ENCODE data around the gene FAF1.

The FAF1 gene

DNA sequence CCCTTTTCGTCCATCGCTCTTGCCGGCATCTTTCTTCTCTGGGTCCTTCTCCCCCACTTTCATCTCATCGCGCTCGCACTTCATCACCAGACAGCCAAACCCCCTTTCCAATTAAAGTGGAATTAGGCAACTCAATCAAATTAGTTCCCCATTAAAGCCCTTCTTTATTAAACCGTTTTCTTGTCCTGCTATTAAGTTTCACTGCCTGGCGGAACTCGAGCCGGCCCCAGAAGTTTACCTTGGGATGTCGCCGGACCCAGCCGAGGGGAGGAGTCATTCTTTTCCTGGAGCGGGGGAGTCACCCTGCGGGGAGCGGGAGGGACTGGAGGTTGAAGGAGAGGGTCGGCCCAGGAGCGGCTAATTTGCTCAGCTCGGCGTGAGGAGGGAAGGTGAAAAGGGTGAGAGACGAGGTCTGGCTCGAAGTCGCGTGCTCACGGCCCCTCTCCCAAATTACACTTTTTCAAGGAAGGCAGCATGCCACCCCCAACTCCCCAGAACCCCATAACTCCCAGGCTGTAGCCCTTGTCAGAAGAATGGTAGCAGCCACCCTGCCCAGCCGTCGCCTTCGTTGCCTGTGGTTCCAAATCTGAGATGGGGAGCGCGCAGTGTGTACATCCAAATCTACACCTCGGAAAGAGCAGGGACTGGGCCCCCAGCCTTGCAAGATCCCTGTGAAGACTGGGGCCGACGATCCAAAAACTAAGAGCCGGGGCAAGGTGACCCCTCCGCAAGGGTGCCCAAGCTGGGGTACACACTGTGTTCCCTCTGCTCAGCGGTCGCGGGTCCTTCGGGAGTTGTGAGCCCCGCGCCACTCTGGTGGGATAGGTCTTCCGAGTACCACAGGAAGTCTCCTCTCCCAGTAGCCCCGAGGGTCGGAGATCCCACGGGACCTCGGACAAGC lies 543.3 kb downstream of the FAF1 start:
- no peak for DNase-seq (ENCODE audit: low read depth)

DNA sequence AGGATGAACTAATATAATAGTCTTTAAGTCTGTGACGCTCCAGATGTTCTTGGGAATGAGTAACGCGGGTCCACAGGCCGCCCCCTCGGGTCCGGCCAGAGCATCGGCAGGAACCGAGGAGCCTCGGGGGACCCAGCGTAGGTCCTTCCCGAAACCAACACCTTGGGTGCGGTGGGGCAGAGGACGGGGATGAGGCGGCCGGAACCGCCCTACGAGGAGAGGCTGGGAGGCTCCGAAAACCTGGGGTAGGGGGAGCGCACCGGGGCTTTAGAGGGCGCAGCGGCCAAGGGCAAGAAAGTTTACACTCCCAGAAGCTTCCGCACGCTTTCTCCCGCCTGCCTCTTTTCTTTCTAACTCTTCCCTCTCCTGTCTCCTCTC lies 543.9 kb downstream of the FAF1 start:
- DNase-seq (ENCODE audit: low read depth) = no peak

DNA sequence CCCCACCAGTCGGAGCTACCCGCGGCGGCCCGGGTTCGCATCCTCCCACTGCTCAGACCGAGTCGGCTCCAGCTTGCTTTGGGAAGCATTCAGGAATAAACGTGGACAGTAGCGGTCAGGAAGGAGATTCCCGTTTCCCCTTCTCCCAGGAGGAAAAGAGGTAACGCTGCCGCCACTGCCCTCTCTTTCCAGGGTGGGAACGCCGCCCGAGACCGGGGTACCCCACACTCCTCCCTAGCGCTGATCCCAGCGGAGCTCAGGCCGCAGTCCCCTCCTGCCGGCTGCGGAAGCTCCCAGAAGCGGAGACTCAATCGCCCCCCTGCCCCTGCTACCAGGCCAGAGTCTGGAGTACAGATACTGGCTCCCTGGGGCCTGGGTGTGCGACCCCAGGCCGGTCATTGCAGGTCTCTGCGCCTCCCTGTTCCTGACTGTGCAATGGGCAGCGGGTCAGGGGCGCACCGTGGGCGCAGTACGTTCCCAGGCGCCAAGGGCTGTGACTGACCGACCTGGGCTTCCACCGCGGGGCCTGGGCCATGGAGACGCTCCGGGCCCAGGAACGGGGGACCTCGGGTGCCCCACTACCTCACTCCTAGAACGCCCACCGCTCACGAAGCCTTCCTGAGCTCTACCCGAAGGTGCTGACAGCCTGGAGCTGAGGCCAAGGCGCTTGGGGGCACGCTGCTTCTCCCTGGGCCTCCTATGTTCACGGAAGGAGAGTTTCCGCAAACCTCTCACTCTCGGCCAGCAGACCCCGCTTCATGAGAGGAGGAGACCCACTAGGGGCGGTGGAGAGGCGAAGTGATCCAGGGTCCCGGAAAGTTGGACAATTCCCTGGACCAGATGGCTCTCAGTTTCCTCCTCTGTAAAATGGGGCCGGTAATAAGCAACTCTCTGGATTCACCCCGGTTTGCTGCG lies 544.6 kb downstream of the FAF1 start:
- DNase-seq (ENCODE audit: low read depth) = no peak

DNA sequence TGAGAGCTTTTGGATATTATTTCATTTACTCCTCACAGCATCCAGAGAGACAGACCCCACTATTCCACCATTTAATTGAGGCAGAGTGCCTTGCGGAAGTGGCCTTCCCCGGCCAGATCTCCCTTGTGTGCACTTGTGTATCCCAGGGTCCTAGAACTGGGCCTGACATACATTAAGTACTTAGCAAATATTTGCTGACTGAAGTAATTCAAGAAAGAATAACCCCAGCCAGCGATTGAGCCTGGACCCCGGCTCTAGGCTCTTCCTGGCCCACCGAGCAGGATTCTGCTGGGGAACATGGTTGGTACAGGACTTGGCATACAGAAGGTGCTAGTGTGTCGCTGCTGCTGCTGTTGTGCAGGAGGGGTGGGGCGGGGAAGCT lies 545.2 kb downstream of the FAF1 start:
- DNase-seq (ENCODE audit: low read depth) = no peak

DNA sequence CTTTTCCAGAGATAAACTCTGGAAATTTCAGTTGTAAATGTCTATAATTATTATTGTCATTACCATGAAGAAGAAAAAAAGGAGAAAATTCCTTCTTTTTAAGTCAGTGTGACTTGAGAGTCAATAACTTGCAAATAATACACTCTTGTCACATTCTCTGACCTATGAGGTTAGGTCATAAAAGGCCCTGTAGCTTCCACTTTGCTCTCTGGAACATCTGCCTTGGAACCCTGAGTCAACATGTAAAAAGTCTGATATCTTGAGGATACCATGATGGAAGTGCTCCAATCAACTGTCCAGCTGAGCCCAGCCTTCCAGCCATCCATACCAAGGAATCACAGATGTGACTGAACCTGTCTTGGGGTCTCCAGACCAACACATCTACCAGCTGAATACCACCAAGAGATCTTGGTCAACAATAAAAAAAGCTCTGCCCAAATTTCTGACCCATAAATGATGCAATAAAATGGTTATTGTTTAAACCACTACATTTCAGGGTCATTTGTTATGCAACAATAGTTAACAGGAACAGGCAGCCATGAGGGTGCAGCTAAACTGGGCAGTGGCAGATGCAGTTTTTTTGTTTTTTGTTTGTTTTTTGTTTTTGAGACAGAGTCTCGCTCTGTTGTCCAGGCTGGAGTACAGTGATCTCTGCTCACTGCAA lies 547.1 kb downstream of the FAF1 start:
- DNase-seq (ENCODE audit: low read depth) = no peak

DNA sequence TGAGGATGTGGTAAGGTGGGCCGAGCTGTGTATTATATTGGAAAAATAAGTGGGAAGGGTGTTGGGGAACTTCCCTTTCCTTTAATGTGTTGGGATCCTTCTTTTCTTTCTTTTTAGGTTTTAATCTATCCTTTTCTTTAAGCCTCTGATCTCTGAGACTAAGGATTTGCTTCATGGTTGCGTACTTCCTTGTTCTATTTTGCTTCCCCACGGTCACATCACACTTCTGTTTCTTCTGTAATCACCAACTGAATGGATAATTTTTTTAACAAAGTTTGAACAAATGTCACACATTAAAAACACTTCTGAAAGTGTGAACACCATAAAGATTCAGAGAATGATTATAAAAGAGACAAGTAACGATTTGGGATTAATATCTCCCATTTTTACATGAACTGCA lies 554.3 kb downstream of the FAF1 start:
- no peak for DNase-seq (ENCODE audit: low read depth)

DNA sequence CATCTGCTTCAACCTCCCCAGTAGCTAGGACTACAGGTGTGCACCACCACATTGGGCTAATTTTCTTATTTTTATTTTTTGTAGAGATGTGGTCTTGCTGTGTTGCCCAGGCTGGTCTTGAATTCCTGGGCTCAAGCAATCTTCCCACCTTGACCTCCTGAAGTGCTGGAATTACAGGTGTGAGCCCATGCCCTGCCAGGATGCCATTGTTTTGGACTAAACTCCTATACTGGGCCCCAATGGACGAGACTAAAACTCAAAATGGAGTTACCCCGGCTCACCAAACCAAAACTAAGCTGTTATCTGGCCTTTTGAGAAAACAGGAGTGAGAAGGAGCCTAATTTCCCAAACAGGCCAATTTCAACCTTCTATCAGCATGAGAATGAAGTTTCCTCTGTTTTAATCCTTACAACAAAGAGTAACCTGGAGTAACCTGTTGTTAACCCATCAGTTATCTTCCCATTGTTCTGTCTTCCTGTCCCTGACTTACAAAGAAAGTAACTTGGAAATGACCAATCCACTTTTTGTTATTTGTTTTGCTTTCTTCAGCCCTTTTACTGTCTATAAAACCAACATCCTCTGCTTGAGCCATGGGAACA lies 566.4 kb downstream of the FAF1 start:
- DNase-seq (ENCODE audit: low read depth) = no peak
